KOPT-K1 (cell line): ENCODE data around the gene TMEM181.
"Not testable (repeated sequence)": the region's sequence is repeated elsewhere in the genome, so short reads cannot be mapped to it uniquely, and the experiment has no call there.

Experiments
- H3K27ac ChIP-seq: fragments of 200-600 bp; sonication (generic); 2 replicates; pipeline ENCODE4 v1.5.1; 2016; ENCODE audit warnings: antibody characterized with exemption, mild to moderate bottlenecking, low read depth, low read length; ENCODE audit not compliant: poor library complexity, severe bottlenecking
- H3K36me3 ChIP-seq: fragments of 200-600 bp; sonication (generic); 2 replicates; pipeline ENCODE4 v1.5.1; 2017; ENCODE audit warnings: antibody characterized with exemption, mild to moderate bottlenecking, low read length, moderate library complexity; ENCODE audit not compliant: insufficient read depth
- H3K9me3 ChIP-seq: fragments of 200-600 bp; sonication (generic); 2 replicates; pipeline ENCODE4 v1.5.1; 2017; ENCODE audit warnings: antibody characterized with exemption, low read length, mild to moderate bottlenecking; ENCODE audit not compliant: insufficient read depth, poor library complexity, severe bottlenecking

Gene TMEM181

GRCh38 chr6:158552055-158552795 lies 7.7 kb upstream of the TMEM181 start:
- no peaks in the 10 kb centered on the region for H3K36me3 ChIP-seq
- no peak overlapping the region for H3K27ac ChIP-seq
- H3K9me3 ChIP-seq: no peaks in the 10 kb centered on the region

- Histone ChIP-seq H3K36me3 (no peaks in the 10 kb centered on the region), H3K27ac (no peak overlapping the region), H3K9me3 (no peaks in the 10 kb centered on the region)
These were observed 7.1 kb upstream of the TMEM181 start for GRCh38 chr6:158552796-158553138.

GRCh38 chr6:158554611-158555361 lies 5.1 kb upstream of the TMEM181 start:
- Histone ChIP-seq H3K9me3 (no peaks in the 10 kb centered on the region), H3K36me3 (no peaks in the 10 kb centered on the region), H3K27ac (no peak overlapping the region)

GRCh38 chr6:158556113-158556512 lies 3.8 kb upstream of the TMEM181 start:
- no peaks in the 10 kb centered on the region for H3K9me3 ChIP-seq
- H3K27ac ChIP-seq: no peak overlapping the region
- H3K36me3 ChIP-seq: no peaks in the 10 kb centered on the region

GRCh38 chr6:158557110-158557509 lies 2.8 kb upstream of the TMEM181 start:
- H3K27ac ChIP-seq, H3K36me3 ChIP-seq: not testable (repeated sequence)

GRCh38 chr6:158557927-158558326 lies 2.0 kb upstream of the TMEM181 start:
- no peaks in the 10 kb centered on the region for H3K9me3 ChIP-seq
- H3K36me3 ChIP-seq: no peaks in the 10 kb centered on the region
- H3K27ac ChIP-seq: no peak overlapping the region

More at GRCh38 chr6:158557110-158557509, 2.8 kb upstream of the TMEM181 start:
- H3K9me3 ChIP-seq: not testable (repeated sequence)

GRCh38 chr6:158558415-158559306 lies 1.2 kb upstream of the TMEM181 start:
- no peaks in the 10 kb centered on the region for H3K36me3 ChIP-seq
- H3K9me3 ChIP-seq: no peaks in the 10 kb centered on the region
- H3K27ac ChIP-seq: no peak overlapping the region

- no peaks in the 10 kb centered on the region for H3K36me3 ChIP-seq
- H3K27ac ChIP-seq: peak overlapping the region; percentile 75
- no peaks in the 10 kb centered on the region for H3K9me3 ChIP-seq
These were observed 475 bp upstream of the TMEM181 start for GRCh38 chr6:158559338-158559894.

- Histone ChIP-seq H3K9me3 (no peaks in the 10 kb centered on the region), H3K27ac (peak overlapping the region; percentile 75), H3K36me3 (no peaks in the 10 kb centered on the region; the same call in 1 of the 2 replicates)
These were observed 987 bp downstream of the TMEM181 start for GRCh38 chr6:158560836-158561320.

GRCh38 chr6:158561321-158561884 lies 1.5 kb downstream of the TMEM181 start:
- Histone ChIP-seq H3K36me3 (no peaks in the 10 kb centered on the region; the same call in 1 of the 2 replicates), H3K27ac (peak overlapping the region; percentile 75), H3K9me3 (no peaks in the 10 kb centered on the region)

- Histone ChIP-seq H3K27ac (no peak overlapping the region), H3K9me3 (no peaks in the 10 kb centered on the region), H3K36me3 (no peaks in the 10 kb centered on the region; the same call in 1 of the 2 replicates)
These were observed 2.0 kb downstream of the TMEM181 start for GRCh38 chr6:158561938-158562337.

- H3K9me3 ChIP-seq: no peaks in the 10 kb centered on the region
- no peak overlapping the region for H3K27ac ChIP-seq
- H3K36me3 ChIP-seq: no peaks in the 10 kb centered on the region; the same call in 1 of the 2 replicates
These were observed 4.6 kb downstream of the TMEM181 start for GRCh38 chr6:158564243-158565121.

- Histone ChIP-seq H3K27ac (no peak overlapping the region), H3K9me3 (no peaks in the 10 kb centered on the region), H3K36me3 (no peaks in the 10 kb centered on the region; the same call in 1 of the 2 replicates)
These were observed 5.2 kb downstream of the TMEM181 start for GRCh38 chr6:158565122-158565429.
